HPDE6-E6E7 (cell line): ENCODE data around the gene IGF2BP1.
"Not testable (repeated sequence)": the region's sequence is repeated elsewhere in the genome, so short reads cannot be mapped to it uniquely, and the experiment has no call there.

Source experiments
- DNase-seq: peaks from one replicate; pipeline ENCODE4 v3.0.0; 2011; ENCODE audit warnings: missing footprints; ENCODE audit errors: extremely low spot score

Gene IGF2BP1

DNA sequence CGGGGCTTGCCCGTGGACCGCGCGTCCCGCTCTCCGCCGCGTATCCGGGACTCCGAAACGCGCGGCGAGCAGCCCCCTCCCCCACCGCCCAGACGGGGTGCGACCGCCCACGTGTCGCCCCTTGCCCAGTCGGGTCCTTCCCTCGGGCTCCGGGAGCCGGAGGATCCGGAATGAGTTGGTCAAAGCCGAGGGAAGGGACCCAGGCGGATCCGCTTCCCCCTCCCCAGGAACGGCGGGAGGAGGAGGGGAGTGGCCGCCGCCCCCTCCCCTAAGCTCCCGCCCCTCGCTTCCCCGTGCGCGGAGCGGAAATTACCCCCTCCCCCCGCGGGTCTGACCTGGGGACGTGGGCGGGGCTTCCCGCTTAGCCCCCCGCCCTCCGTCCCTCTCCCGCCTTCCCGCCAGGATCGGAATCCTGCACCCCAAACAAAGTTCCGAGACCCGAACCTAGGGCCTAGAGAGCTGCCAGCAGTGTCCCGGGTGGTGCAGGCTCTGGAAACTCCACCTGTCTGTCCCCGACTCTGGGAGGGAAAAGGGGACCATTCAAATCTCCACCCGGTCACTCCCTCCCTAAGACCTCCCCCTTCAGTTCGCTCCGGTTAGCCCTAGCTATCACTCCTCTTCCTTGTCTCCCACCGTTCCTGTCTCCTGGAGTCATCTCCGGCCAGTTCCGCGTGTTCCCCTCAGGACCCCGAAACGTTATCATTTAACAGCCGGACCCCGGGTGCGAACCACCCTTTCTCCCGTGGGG lies 1.0 kb upstream of the IGF2BP1 start:
- no peak for DNase-seq

DNA sequence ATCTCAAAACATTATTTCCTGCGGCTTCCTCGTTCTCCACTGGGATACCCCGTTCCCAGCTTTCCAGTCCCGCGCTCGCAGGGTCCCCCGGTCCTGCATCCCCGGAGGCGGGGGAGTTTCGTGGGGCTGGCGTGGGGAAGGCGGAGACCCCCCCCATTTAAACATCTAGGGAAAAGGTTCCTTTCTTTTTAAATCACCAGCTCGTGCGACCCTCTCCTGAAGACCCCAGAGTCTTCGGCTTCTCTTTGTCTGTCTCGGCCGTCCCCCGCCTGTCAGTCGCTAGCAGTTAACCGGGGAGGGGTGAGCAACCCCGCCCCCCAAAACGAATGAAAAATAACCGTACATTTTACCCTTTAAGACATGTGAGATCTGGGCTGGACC lies 473 bp upstream of the IGF2BP1 start:
- no peak for DNase-seq

DNA sequence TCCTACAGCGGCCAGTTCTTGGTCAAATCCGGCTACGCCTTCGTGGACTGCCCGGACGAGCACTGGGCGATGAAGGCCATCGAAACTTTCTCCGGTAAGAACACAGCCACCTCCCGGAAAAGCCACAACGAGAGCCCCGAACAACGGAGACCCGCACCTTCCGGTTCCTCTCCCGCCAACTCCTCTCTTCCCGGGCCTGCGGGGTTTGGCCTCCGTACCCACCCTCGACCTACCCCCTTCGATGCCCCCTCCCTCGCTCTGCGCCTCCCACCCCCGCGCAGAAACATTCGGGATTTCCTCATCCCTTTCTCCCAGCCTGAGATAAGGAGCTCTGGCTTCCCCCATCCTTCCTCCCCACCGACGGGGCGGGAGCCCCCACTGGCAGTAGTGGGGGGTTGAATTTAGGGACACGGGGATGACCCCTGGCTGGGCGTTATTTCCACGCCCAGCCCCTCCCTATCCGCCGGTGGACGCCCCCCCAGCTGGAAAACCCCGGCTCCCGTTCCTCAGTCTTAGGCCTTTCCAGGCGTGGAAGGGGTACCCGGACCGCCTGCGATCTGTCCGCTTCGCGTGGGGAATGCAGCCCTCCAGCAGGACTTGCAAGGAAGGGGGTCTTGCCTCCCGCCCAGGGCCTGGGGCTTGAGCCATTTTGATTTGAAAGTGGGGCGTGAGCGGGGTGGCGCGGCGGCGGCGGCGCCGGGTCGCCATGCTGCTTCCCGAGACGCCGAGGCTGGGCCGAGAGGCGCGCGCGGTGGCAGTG lies 822 bp downstream of the IGF2BP1 start:
- DNase-seq, result no peak

DNA sequence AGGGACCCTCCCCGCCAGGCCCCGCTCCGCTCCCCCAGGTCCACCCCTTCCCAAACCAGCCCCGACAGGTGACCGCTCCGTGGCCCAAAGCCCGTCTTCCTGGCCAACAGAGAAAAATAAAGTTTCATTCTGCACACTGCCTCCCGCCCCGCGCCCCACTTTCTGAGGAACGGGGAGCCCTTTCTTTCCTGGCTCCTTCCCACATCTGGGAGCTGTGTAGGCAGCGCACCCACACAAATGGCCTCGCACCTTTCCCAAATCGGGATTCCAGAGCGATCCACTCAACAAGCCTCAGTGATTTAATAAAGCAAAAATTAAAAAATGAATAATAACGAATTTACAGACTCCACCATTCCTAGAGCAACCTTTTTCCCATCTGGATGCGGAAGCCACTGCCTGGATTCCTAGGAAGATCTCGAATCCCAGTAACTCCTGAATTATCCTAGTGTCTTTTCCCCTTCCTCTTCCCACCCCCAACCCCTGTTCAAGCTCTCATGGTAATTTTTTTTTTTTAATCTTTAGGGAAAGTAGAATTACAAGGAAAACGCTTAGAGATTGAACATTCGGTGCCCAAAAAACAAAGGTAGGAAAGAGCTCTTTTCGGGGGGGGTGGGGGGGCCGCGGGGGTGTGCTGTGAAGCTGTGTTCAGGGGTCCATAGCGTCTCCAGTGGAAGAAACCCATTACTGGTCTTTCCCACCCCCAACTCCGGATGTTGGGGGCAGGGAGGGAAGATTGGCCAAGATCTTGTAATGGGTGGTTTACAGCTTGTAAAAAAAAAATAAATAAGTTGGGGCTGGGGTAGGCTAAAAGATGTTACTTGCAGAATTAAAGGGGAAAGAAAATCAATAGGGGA lies 1.6 kb downstream of the IGF2BP1 start:
- DNase-seq, result no peak

DNA sequence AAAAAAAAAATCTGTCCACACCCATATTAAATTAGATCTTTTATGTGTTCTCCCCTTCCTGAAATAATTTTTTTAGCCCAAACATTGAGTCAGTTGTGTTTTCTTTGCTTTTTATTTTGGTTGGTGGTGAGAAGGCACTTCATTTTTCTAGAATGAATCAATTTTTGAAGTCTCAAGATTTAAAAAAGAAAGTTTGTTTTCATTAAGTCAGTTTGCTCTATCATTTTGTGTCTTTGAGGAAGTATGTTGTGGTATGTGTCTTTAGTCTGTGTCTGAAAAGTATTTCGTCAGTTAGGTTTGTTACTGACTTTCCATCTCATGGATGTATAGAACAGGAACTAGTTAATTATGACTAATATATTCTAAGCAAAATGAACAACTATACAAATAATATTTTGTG lies 3.8 kb downstream of the IGF2BP1 start:
- no peak for DNase-seq

DNA sequence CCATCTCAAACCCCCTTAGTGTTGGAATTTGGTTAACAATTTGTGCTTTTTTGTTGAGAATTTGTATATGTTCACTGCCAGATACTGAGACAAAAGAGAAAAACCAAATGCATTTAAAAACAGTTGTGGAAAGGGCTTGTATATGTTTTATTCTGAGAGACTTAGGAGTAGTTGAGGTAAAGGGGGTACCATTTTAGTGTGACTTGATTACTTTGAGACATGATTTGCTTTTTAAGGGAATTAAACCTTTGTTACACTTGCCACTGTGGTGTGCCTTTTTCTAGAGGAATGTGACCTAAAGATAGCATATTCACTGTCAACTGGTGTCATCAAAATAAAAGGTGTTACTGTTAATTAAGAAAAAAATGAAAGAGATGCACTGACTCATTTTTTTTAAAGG lies 4.5 kb downstream of the IGF2BP1 start:
- no peak for DNase-seq

DNA sequence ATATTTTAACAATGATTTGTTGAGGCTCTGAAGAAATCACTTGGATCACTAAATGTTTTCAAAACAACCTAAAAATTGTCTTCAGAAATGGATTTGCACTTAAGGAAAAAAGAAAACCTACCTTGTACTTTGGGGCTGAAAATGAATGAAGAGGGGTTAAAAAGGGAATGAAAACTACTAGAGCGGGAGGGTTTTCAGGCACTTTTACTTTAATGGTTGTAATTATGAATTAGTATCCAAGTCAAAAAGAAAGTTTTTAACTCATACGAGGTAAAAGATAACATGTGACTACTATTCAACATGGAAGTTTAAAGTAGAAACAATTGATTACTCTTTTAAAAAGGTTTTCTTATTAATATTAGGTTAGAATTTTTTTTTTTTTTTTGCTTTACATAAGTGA lies 5.1 kb downstream of the IGF2BP1 start:
- no peak for DNase-seq

DNA sequence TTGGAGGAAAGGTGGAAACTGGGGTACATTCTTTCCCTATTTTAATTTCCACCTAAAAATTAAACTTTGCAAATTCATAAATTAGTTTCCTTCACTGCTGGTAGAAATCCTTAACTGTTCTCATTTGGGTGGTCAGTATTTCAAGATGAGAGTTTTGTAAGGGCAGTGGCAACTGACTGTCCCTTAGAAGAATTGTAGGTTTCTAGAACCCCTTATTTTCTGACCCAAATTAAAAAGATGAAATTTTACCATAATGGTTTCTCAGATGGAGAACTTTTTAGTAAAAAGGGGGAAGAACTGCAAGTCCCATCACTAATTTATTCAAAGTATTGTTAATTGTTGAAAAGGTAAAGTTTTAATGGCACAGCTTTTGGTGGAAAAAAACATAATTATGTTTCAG lies 5.6 kb downstream of the IGF2BP1 start:
- no peak for DNase-seq

DNA sequence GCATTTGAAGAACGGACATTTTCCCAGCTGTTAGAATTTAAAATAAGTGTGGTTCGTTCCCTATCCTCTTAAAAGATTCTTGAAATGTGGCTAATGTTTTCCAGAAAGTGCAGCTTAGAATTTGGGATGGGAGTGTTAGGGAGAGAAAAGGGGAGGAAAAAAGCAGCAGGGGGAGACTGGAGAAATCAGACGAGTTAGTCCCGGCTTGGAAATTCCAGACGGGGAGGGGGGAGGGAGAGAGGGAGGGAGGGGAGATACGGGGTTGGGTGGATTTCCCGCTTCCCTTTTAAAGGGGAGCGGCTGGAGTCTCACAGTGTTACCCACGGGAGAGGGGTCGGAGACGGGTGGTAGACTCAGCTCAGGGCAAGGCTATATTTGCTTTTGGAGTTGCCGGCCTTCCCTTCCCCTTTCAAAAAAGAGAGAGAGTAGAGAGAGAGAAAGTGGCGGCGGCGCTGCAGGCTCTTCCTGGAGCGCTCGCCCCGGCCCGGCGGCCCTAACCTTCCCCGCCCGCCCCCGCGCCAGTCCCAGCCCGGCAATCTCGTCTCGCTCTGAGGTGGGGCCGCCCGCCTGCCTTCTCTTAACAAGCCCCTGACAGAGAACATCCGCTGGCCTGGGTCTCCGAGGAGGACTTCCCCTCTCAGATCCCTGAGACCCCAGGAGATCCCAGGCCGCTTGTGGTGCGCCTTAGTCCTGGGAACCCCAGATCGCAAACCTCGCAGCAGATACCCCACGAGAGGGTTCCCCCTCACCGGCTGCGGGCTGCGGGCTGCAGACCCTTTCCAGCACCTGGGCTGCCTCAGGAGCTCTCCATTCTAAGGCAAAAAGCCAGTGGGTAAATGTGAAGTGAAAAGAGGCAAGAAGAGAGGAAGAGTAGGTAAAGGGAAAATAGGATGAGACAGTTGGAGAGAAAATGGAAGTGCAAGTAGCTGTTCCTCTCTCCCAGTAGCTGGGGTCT lies 6.6 kb downstream of the IGF2BP1 start:
- no peak for DNase-seq

DNA sequence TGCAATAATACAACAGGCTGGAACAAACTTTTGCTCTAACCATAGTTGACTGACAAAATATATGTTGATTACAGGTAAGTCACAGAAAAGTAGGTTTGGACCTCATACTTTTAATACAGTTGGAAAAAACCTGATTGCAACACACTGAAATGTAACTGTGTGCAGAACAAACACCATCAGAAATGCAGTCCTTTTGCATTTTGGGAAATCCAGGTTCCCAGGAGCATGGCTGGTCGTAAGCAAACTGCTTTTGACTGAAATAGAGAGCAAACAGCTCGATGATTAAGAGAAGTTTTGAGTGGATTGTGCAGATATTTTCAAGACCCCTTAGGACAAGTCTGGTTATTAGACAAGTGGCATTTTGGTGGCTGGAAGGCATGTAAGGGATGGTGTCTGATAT lies 8.0 kb downstream of the IGF2BP1 start:
- DNase-seq, result no peak

DNA sequence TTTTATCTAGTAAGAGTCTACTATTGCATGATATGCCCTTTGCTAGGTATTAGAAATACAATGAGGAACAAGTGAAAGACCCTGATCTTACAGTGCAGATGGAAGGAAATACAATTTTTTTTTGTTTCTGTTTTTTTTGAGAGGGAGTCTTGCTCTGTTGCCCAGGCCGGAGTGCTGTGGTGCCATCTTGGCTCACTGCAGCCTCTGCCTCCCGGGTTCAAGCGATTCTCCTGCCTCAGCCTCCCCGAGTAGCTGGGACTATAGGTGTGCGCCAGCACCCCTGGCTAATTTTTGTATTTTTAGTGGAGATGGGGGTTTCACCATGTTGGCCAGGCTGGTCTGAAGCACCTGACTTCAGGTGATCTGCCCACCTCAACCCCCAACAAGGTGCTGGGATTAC lies 11.7 kb downstream of the IGF2BP1 start:
- DNase-seq, result not testable (repeated sequence)

DNA sequence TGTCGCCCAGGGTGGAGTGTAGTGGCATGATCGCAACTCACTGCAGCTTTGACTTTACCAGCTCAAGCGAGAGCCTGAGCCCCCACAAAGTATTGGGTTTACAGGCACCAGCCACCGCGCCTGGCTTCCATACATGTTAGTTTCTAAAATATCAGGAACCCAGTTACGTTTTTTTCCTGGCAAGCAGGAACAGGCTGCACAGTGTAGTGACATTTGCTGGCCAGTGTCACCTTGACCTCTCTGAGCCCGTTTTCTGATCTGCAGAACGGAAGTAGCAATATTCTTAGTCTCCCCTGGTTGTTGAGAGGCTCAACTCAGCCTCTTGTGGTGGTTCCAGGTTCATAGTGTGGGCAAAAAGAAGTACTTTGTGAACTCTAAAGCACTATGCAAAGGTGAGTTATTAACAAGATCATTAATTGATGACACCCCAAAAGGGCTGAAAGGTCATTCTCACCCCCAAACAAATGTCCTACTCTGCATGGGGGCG lies 15.6 kb downstream of the IGF2BP1 start:
- no peak for DNase-seq

DNA sequence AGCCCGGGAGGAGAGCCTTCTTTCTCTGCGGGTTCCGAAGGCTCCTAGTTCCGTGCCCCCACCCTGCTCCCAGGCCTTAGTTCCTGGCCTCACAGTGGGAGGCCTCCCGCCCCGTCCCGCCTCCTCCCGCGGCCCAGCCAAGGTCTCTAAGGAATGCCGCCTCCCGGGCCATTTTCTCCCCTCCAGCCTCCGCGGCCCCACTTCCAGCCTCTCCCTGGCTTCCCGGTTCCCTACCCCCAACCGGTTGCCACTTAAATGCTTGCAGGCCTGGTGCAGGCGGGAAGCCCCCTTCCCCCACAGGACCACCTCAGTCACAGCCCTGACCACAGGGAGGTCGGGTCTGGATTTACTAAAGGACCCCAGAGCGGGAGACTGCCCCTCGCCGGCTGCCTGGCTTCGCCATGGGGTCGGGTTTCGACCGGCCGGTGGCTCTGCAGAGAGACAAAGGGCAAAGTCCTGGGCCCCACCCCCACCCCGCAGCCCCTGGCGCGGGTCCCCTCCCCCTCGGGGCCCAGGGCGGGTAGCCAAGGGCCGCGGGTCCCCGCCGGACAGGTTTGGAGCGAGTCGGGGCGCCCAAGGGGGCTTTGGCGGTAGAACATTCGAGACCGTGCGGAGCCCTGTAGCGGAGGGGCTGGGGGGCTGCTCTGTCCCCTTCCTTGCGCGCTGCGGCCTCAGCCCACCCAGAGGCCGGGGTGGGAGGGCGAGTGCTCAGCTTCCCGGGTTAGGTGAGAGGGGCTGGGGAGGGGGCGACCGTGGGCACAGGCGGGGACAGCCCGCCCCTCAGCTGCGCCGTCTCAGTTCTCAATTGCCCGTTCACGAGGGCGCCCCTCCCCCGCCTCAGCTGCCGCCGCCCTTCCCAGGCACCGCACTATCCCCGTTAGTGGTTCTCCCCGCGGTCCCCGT lies 16.4 kb downstream of the IGF2BP1 start:
- DNase-seq, result no peak

DNA sequence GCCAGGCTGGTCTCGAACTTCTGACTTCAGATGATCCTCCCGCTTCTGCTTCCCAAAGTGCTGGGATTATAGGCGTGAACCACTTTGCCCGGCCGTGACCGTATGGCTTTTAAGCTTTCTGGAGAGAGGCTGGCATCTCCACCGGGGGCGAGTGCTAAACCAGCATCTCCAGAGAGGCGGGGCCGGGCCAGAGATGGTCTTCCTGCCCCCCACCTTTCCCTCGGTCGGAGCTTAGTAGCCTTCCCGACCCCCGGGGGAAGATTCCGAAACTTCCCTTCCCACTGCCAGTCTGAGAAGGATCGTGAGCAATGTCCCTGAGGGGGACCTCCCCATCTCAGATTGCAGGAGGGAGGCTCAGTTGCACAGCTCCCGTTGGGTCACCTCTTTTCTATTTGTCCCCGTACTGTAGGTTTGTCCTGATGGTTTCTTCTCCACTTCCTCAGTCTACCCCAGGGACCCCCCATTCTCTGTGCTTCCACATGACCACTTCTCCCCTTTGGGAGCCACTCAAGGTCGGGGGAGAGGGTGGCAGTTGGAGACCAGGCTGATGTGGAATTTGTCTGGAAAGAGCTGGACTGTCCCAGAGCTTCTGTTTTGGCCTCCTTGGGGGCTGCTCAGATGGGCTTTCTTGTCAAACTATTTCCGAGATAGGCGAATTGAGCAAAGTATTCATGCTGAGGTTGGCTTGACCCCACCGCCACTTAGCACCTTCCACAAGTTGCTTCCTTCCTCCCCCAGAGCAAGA lies 18.2 kb downstream of the IGF2BP1 start:
- no peak for DNase-seq

DNA sequence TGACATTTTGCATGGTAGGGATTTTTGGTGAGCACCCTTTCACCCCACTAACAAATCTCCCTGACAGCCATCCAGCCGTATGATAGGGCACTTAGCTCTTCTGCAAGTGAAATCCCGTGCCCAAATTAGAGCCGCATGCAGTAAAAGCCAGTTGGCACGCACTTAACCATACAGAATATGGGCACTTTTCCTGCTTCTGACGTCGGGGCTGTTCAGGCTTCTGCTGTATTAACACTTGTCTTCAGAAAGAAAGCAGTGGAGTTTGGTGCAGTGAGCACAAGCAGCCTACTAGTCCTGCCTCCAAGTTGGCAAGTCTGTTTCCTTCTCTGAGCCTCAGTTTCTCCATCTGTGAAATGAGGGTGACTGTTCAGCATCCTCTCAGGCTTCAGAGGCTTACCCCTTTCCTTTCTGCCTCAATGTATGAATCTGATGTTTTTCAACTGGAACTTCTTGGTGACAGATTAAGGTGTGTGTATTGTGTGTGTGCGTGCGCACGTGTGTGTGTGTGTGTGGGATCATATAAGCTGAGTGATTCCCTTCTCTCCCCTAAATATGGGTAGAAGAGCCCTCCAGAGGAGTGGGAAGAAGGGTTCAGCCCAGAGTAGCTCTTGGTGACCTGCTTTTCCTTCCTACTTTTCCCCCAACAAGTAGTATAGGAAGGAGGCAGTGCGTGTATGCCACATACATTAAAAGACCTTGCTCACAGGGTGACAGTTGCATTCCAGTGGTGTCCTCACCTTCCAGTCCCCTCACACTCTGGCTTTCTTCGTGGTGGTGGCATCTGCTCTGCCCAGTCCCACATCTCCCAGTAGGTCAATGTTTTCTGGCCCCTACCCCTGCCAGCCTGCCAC lies 19.0 kb downstream of the IGF2BP1 start:
- DNase-seq, result no peak

DNA sequence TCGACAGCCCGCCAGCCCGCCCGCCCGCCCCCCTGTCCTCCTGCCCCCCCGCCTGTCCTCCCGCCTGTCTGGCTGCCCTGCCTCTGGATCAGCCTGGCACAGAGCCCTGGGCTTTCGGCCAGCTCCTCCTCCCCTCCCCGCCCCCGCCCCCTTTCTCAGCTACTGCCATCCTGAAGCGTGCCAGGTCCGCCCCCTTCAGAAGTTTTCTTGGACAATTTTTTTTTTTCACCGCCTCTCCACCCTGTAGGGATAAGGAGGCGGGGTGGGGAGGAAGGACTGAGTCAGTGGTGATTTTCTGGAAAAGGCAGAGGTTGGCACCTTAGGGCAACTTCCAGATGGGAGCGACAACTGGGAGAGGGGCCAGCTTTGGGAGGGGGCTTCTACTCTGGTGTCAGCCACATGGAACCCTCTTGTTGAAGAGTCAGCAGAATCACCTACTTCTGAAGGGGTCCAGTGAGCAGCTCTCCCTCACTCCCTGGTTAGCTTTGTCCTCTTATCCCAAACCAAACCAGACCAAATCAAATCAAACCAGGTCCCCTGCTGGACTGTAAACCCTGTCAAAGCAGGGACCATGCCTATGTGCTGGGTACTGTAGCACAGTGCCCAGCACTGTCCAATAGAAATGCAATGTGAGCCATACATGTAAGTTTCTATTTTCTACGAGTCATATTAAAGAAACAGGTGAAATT lies 19.7 kb downstream of the IGF2BP1 start:
- DNase-seq, result peak; percentile 67

DNA sequence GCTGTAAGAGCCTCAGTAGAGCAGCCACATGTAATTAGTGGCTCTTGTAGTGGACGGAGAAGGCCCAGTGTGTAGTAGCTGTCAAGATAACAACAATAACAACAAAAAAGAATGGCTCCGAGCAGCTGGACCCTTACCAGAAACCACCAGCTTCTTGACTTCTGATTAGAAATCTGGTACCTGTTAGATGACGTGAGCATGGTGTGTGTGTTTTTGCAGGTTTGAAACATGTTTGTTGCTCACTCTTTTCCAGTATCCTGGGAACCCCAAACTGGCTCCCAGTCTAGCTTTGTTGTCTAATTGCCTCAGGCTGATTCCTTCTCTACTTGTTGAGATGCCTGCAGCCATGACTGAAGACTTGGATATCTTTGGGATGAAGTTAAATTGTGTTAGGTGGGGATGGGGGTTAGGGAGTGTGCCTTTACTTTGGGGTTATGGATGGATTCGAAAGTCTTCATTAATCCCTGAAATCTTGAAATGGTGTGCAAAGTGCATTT lies 21.0 kb downstream of the IGF2BP1 start:
- DNase-seq, result no peak

DNA sequence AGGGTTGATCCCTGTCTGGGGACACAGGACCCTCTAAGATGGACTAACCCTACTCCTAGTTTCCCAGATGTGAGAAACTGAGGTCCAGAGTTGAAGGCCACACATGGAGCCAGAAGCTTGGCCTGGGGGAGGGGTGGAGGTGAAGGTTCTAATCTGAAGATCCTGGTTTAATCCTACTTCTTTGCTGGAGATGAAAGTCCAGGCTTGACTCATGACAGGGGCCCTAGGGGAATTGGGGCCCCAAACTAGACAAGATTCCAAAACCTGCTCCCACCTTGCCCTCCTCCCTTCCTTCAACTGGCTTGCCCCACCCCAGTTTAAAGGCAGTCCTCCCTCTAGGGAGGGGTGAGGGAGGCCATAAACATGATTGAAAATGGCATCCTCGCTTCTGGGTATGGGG lies 21.6 kb downstream of the IGF2BP1 start:
- DNase-seq, result no peak
